K562 (cell line): Measurements from ENCODE around the gene PRMT3. TPM values are rescaled to one million over a fixed set of nuclear protein-coding genes. Genes with fewer than 3 reads are reported as not detected.

Experiments used
- CEBPZ ChIP-seq: fragments of 150-350 bp; IDR thresholded peaks from 2 replicates; pipeline ENCODE4 v1.6.1; 2014; ENCODE audit warnings: low read depth, mild to moderate bottlenecking, low read length, borderline replicate concordance
- DLX4 ChIP-seq: fragments of 250-450 bp; sonication (Bioruptor Pico); IDR thresholded peaks from 2 replicates; pipeline ENCODE4 v1.6.1; 2021; ENCODE audit warnings: mild to moderate bottlenecking
- NR2C1 ChIP-seq, 2 experiments: fragments of 450-650 bp; IDR thresholded peaks; 2 replicates each; pipeline ENCODE4 v1.6.1; 2017; ENCODE audit warnings: mild to moderate bottlenecking in 2 of 2, antibody characterized with exemption in 1 of 2, inconsistent platforms in 1 of 2, missing compliant biosample characterization in 1 of 2, missing genetic modification characterization in 1 of 2
- TSHZ1 ChIP-seq: fragments of 250-450 bp; sonication (Bioruptor Pico); IDR thresholded peaks from 2 replicates; pipeline ENCODE4 v1.4.0; 2020; ENCODE audit warnings: mild to moderate bottlenecking, moderate library complexity
- ZNF121 ChIP-seq: sonication (generic); formaldehyde crosslinking; conservative IDR thresholded peaks from 2 replicates; pipeline ENCODE4 v1.8.0; 2022; ENCODE audit warnings: missing genetic modification reagents
- ZNF3 ChIP-seq: fragments of 250-450 bp; sonication (Bioruptor Pico); IDR thresholded peaks from 2 replicates; pipeline ENCODE4 v1.5.0; 2021; ENCODE audit warnings: mild to moderate bottlenecking, moderate library complexity
- ZNF324 ChIP-seq: fragments of 250-450 bp; sonication (Bioruptor Pico); IDR thresholded peaks from 2 replicates; pipeline ENCODE4 v1.4.0; 2020; ENCODE audit warnings: mild to moderate bottlenecking
- ZNF561 ChIP-seq: fragments of 450-650 bp; formaldehyde crosslinking; conservative IDR thresholded peaks from 2 replicates; pipeline ENCODE4 v1.4.0; 2020; ENCODE audit warnings: mild to moderate bottlenecking, moderate library complexity
- ZNF695 ChIP-seq: fragments of 450-650 bp; formaldehyde crosslinking; IDR thresholded peaks from 2 replicates; pipeline ENCODE4 v1.4.0; 2020; ENCODE audit warnings: mild to moderate bottlenecking, moderate library complexity
- ZNF766 ChIP-seq: fragments of 200-800 bp; sonication (Bioruptor generic); conservative IDR thresholded peaks from 2 replicates; pipeline ENCODE4 v1.6.1; 2016; ENCODE audit warnings: missing genetic modification characterization, missing compliant biosample characterization
- polyA plus RNA-seq, 8 experiments: library from polyadenylated mRNA; depleted of rRNA in 4 of 8; stranded (reverse) in 5 of 8; unstranded in 3 of 8; fragments of >200 nt; fragmentation: Nextera tagmentation in 2 of 8; fragmentation: Illumina TruSeq in 1 of 8; extraction: Ambion mirVana in 2 of 8; extraction: Trizol in 1 of 8; gene quantifications; 2 replicates each; pipeline versions ENCODE4 v1.2.1 to v1.2.3, GENCODE V29; 2011 to 2014; ENCODE audit warnings: inconsistent platforms in 1 of 8, missing spikeins in 1 of 8
- total RNA-seq, 7 experiments: library from RNA; depleted of rRNA in 6 of 7; stranded (reverse); fragments of >200 nt in 6 of 7; fragmentation: Illumina TruSeq in 2 of 7; extraction: Trizol in 2 of 7; gene quantifications; 2 replicates each; pipeline versions ENCODE4 v1.2.1 to v1.2.3, GENCODE V29; 2011 to 2021; ENCODE audit warnings: low replicate concordance in 1 of 7
- TF ChIP-seq, protein P1 (sequence below): fragments of 250-450 bp; sonication (Bioruptor Pico); IDR thresholded peaks from 2 replicates; pipeline ENCODE4 v1.5.0; 2021
- TF ChIP-seq, protein P2 (sequence below): fragments of 450-650 bp; conservative IDR thresholded peaks from 2 replicates; pipeline ENCODE4 v1.6.1; 2016; ENCODE audit warnings: missing genetic modification characterization, low read depth, mild to moderate bottlenecking, missing compliant biosample characterization, moderate library complexity
- TF ChIP-seq, protein P3 (sequence below): sonication (generic); formaldehyde crosslinking; IDR thresholded peaks from 2 replicates; pipeline ENCODE4 v1.8.0; 2022; ENCODE audit warnings: mild to moderate bottlenecking, missing genetic modification reagents, borderline replicate concordance

PRMT3 gene
- total and polyA plus RNA-seq, 9 of the 15 experiments (the other 6 are each of a cell fraction or from before 2014, with no cell fraction given) = 24.0 to 62.1 (median 44.7) TPM

DNA sequence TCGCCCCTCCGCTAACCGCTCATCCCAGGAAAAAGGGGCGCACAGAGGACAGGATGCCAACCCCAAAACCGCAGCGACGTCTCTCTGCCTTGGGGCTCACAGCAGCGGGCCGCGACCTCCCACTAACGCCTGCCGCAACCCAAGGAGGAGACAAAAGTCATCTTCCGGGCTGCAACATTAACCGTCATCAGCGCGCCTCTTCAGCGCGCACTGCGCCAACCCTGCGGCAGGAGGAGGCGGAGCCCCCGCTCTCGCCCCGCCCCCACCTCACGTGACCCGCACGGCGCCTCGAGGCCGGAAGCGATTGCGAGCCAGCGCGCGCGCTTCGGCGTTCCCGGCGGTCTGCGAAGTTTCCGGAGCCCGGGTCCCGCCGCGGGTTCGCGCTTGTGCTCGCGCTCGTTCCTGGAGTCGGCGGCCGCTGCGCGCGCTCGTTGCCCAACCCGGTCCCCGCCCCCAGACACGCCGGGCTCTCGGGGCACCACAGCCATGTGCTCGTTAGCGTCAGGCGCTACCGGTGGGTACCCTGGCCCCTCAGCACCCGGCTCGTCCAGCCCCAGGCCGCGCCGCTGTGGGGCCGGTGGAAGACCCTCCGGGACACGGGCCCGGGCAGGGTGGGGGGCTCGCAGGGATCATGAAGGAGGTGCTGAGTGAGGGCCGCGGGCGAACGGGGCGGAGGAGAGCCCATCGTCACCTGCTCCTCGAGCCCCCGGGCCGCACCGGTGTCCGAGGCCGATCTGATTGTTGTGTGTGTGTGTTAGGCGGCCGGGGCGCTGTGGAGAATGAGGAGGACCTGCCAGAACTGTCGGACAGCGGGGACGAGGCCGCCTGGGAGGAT, at the start of gene PRMT3 (continued):
- TF ChIP-seq, protein P1, sequence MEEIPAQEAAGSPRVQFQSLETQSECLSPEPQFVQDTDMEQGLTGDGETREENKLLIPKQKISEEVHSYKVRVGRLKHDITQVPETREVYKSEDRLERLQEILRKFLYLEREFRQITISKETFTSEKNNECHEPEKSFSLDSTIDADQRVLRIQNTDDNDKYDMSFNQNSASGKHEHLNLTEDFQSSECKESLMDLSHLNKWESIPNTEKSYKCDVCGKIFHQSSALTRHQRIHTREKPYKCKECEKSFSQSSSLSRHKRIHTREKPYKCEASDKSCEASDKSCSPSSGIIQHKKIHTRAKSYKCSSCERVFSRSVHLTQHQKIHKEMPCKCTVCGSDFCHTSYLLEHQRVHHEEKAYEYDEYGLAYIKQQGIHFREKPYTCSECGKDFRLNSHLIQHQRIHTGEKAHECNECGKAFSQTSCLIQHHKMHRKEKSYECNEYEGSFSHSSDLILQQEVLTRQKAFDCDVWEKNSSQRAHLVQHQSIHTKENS (CRISPR knock-in tag) = no peak
- TF ChIP-seq ZNF3 (CRISPR knock-in tag) (no peak), ZNF121 (CRISPR knock-in tag) (peak; percentile 32; the same call in 1 of the 2 replicates), NR2C1 (IDR thresholded peaks at IDR 0.05) (no peak; the same call in 1 of the 2 replicates), NR2C1 (tag; IDR thresholded peaks at IDR 0.05) (no peak), ZNF561 (CRISPR knock-in tag) (no peak), TSHZ1 (no peak), CEBPZ (no peak), DLX4 (CRISPR knock-in tag) (no peak), ZNF695 (peak; percentile 80; the same call in 1 of the 2 replicates), ZNF324 (0 out of 2 replicates have a peak, but pooled peaks have one; percentile 15), ZNF766 (CRISPR knock-in tag) (peak; percentile 72; the same call in 1 of the 2 replicates)
- TF ChIP-seq, protein P2, sequence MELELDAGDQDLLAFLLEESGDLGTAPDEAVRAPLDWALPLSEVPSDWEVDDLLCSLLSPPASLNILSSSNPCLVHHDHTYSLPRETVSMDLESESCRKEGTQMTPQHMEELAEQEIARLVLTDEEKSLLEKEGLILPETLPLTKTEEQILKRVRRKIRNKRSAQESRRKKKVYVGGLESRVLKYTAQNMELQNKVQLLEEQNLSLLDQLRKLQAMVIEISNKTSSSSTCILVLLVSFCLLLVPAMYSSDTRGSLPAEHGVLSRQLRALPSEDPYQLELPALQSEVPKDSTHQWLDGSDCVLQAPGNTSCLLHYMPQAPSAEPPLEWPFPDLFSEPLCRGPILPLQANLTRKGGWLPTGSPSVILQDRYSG = 0 out of 2 replicates have a peak, but pooled peaks have one; percentile 56
- TF ChIP-seq, protein P3, sequence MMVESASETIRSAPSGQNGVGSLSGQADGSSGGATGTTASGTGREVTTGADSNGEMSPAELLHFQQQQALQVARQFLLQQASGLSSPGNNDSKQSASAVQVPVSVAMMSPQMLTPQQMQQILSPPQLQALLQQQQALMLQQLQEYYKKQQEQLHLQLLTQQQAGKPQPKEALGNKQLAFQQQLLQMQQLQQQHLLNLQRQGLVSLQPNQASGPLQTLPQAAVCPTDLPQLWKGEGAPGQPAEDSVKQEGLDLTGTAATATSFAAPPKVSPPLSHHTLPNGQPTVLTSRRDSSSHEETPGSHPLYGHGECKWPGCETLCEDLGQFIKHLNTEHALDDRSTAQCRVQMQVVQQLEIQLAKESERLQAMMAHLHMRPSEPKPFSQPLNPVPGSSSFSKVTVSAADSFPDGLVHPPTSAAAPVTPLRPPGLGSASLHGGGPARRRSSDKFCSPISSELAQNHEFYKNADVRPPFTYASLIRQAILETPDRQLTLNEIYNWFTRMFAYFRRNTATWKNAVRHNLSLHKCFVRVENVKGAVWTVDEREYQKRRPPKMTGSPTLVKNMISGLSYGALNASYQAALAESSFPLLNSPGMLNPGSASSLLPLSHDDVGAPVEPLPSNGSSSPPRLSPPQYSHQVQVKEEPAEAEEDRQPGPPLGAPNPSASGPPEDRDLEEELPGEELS (CRISPR knock-in tag) = 0 out of 2 replicates have a peak, but pooled peaks have one; percentile 83
